B cell (primary cell): ENCODE results near the gene TPO. TPM values are rescaled to one million over a fixed set of nuclear protein-coding genes. Genes with fewer than 3 reads are reported as not detected.

Experiments
- ATAC-seq: fragments of 200-7000 bp; cut with Tn5 transposase; one replicate; pipeline ENCODE4 v1.10.0; 2021; ENCODE audit warnings: low read depth, mild to moderate bottlenecking, moderate number of reproducible peaks, moderate library complexity
- CTCF ChIA-PET: fragments of 350-600 bp; sonication (Branson Sonifier 250); formaldehyde crosslinking; loops from one replicate; lab custom pipeline; 2021; ENCODE audit warnings: antibody characterized with exemption, inconsistent platforms; lab: Charles Lee
- POLR2A ChIA-PET: fragments of 350-600 bp; sonication (Branson Sonifier 250); formaldehyde crosslinking; loops from one replicate; lab custom pipeline; 2021; ENCODE audit warnings: antibody characterized with exemption; lab: Charles Lee
- DNase-seq: peaks from one replicate; pipeline ENCODE4 v3.0.0; 2013
- H2AFZ ChIP-seq: 2 replicates; pipeline ENCODE4 v1.6.1; 2012; ENCODE audit warnings: mild to moderate bottlenecking, low read depth, low read length; ENCODE audit not compliant: insufficient read depth, poor library complexity, severe bottlenecking
- H3K27ac ChIP-seq, 2 donors: 1 replicate in 1 of 2; 2 replicates in 1 of 2; pipeline ENCODE4 v1.5.1; 2012 to 2013; ENCODE audit warnings: low read length in 2 of 2, mild to moderate bottlenecking in 2 of 2, moderate library complexity in 1 of 2
- H3K27me3 ChIP-seq, 4 experiments: fragments of 200-600 bp in 1 of 4; sonication (generic) in 1 of 4; replicated peaks in 1 of 4; 1 replicate in 2 of 4; 2 replicates in 2 of 4; pipeline versions ENCODE4 v1.6.1 to v1.7.0; 2013 to 2016; ENCODE audit warnings: low read length in 3 of 4, mild to moderate bottlenecking in 2 of 4, mixed read lengths in 1 of 4, moderate library complexity in 1 of 4; ENCODE audit not compliant: insufficient read depth in 4 of 4, control insufficient read depth in 3 of 4; ENCODE audit errors: control extremely low read depth in 1 of 4
- H3K36me3 ChIP-seq, 2 experiments: replicated peaks in 1 of 2; 1 replicate in 1 of 2; 2 replicates in 1 of 2; pipeline versions ENCODE4 v1.6.1 to v1.7.1; 2013; ENCODE audit warnings: low read length in 1 of 2; ENCODE audit not compliant: insufficient read depth in 2 of 2, control insufficient read depth in 1 of 2; ENCODE audit errors: control extremely low read depth in 1 of 2, extremely low read depth in 1 of 2
- H3K4me1 ChIP-seq, 2 donors: fragments of 200-600 bp in 1 of 2; sonication (generic) in 1 of 2; 1 replicate in 1 of 2; 2 replicates in 1 of 2; pipeline versions ENCODE4 v1.5.1 to v1.6.1; 2013 to 2017; ENCODE audit warnings: low read length in 2 of 2; ENCODE audit not compliant: control insufficient read depth in 2 of 2, insufficient read depth in 2 of 2
- H3K4me2 ChIP-seq: replicated peaks from 2 replicates; pipeline ENCODE3; 2012; ENCODE audit warnings: mild to moderate bottlenecking, low read depth, low read length; ENCODE audit not compliant: poor library complexity, severe bottlenecking
- H3K4me3 ChIP-seq, 5 experiments: fragments of 200-600 bp in 1 of 5; sonication (generic) in 1 of 5; 1 replicate in 3 of 5; 2 replicates in 2 of 5; pipeline versions ENCODE4 v1.5.1 to v1.7.0; 2011 to 2016; ENCODE audit warnings: low read length in 4 of 5, mild to moderate bottlenecking in 4 of 5, low read depth in 2 of 5, control low read depth in 1 of 5, moderate library complexity in 1 of 5; ENCODE audit not compliant: insufficient read depth in 1 of 5; ENCODE audit errors: control extremely low read depth in 1 of 5, extremely low read depth in 1 of 5
- H3K79me2 ChIP-seq: fragments of 200-600 bp; sonication (generic); one replicate; pipeline ENCODE4 v1.6.0; 2016; ENCODE audit warnings: low read length; ENCODE audit not compliant: control insufficient read depth, insufficient read depth
- H3K9ac ChIP-seq: fragments of 200-600 bp; sonication (generic); 2 replicates; pipeline ENCODE4 v1.6.1; 2017; ENCODE audit warnings: mild to moderate bottlenecking, low read length, moderate library complexity
- H3K9me3 ChIP-seq, 3 donors: one replicate each; pipeline versions ENCODE4 v1.6.1 to v1.7.1; 2013; ENCODE audit warnings: low read length in 2 of 3; ENCODE audit not compliant: control insufficient read depth in 2 of 3, insufficient read depth in 1 of 3; ENCODE audit errors: control extremely low read depth in 1 of 3
- H4K20me1 ChIP-seq: 2 replicates; pipeline ENCODE4 v1.6.0; 2012; ENCODE audit warnings: mild to moderate bottlenecking, low read length; ENCODE audit not compliant: insufficient read depth, control insufficient read depth, poor library complexity, severe bottlenecking
- H3K27ac Mint-ChIP-seq: one replicate; pipeline ENCODE4 v1.8.0; 2021; ENCODE audit warnings: mixed read lengths
- H3K27me3 Mint-ChIP-seq: one replicate; pipeline ENCODE4 v1.8.0; 2021; ENCODE audit warnings: mixed read lengths
- H3K4me1 Mint-ChIP-seq: one replicate; pipeline ENCODE4 v1.8.0; 2021; ENCODE audit warnings: mixed read lengths
- H3K4me3 Mint-ChIP-seq: one replicate; pipeline ENCODE4 v1.8.0; 2021; ENCODE audit warnings: mixed read lengths
- H3K9me3 Mint-ChIP-seq: one replicate; pipeline ENCODE4 v1.8.0; 2022; ENCODE audit warnings: mixed read lengths; ENCODE audit not compliant: insufficient read depth
- EZH2 ChIP-seq: IDR thresholded peaks from 2 replicates; pipeline ENCODE4 v1.6.1; 2012; ENCODE audit warnings: borderline replicate concordance, low read depth, mild to moderate bottlenecking, moderate library complexity, low read length; ENCODE audit not compliant: insufficient read depth, poor library complexity, severe bottlenecking
- WGBS: methylation state at CpG from one replicate; pipeline ENCODE4 v1.1.5; 2013; ENCODE audit warnings: missing lambda C conversion rate; ENCODE audit not compliant: insufficient coverage; 5-methylcytosine and 5-hydroxymethylcytosine counted together
- intact Hi-C: fragments of 100-400 bp; cut with micrococcal nuclease; formaldehyde crosslinking; loops from one replicate; pipeline ENCODE4 v1.10.0; 2022
- polyA plus RNA-seq: library from polyadenylated mRNA; depleted of rRNA; stranded (reverse); fragments of >200 nt; gene quantifications from 2 replicates; pipeline ENCODE4 v1.2.3, GENCODE V29; 2012
- total RNA-seq, 2 donors: library from RNA; stranded (reverse); fragments of 120-200 nt in 1 of 2; gene quantifications; 1 replicate in 1 of 2; 2 replicates in 1 of 2; pipeline versions ENCODE4 v1.2.3 to v1.2.4, GENCODE V29; 2013 to 2022
- TF ChIP-seq, protein P1 (sequence below): fragments of 200-600 bp; IDR thresholded peaks from one replicate; pipeline ENCODE4 v1.8.0; 2022; ENCODE audit warnings: antibody characterized with exemption, mild to moderate bottlenecking

Gene TPO
- total and polyA plus RNA-seq, 2 donors (not counting 1 experiment from before 2014, with no cell fraction given) = not detected

DNA sequence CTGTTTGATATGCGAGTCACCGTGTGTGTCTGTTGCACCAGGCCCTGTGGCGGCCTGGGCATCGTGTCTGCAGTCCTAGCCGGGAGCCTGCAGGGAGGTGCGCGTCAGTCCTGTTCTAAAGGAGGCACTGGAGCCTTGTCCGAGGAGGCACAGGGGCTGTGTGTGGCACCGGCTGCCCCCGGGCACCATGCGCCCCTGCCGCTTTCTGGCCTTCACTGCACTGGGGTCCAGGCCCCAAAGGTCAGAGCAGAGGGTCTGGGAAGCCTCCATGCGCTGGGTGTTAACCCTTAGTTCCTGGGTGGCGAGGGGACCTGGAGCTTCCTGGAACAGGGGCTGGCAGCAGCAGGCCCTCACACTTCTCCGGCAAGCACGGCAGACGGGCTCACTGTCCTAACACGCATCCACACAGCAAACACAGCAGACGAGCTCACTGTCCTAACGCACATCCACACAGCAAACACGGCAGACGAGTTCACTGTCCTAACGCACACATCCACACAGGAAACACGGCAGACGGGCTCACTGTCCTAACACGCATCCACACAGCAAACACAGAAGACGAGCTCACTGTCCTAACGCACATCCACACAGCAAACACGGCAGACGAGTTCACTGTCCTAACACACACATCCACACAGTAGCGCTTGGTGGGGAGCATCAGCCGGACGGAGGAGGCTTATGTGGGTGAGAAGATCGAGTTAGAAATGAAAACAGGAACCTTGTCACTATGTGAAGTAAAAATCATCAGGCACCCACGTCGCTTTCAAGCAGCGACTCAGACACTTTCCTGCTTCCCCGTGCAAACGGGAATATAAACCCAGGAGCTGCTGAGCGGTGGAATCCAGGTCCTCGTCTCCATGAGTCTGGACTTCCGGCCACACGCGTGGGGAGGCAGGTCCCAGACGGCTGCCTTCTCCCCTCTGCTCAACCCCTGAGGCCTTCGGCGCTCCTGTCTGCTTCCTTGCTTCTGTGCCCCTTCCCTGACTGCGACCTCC, 65.3 kb downstream of the TPO start:
- H3K4me3 ChIP-seq = no peak overlapping the region
- POLR2A ChIA-PET = no interaction called here
- TF ChIP-seq, protein P1, sequence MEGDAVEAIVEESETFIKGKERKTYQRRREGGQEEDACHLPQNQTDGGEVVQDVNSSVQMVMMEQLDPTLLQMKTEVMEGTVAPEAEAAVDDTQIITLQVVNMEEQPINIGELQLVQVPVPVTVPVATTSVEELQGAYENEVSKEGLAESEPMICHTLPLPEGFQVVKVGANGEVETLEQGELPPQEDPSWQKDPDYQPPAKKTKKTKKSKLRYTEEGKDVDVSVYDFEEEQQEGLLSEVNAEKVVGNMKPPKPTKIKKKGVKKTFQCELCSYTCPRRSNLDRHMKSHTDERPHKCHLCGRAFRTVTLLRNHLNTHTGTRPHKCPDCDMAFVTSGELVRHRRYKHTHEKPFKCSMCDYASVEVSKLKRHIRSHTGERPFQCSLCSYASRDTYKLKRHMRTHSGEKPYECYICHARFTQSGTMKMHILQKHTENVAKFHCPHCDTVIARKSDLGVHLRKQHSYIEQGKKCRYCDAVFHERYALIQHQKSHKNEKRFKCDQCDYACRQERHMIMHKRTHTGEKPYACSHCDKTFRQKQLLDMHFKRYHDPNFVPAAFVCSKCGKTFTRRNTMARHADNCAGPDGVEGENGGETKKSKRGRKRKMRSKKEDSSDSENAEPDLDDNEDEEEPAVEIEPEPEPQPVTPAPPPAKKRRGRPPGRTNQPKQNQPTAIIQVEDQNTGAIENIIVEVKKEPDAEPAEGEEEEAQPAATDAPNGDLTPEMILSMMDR = no peak
- TF ChIP-seq EZH2 = no peak

DNA sequence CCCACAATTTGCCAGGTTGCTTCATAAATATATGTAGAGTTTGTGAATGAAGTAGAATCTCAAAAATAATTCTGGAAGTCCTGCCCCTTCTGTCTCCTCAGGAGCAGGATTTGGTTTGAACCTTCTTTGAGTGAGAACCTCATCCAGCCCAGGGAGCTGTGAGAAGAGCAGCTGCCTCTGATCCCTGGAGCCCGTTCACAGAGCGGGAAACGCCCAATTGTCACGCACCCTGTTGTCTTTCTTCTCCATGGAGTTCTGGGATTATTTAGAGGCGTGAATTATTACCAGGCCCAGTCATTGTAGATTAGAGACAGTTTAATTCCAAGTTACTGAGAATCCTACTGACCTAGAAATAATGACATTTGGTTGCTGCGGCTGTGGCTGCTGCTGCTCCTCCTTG, 66.1 kb downstream of the TPO start:
- no peaks in the 10 kb centered on the region for H4K20me1 ChIP-seq
- CTCF ChIA-PET = no interaction called here
- no peaks in the 10 kb centered on the region for H3K4me1 Mint-ChIP-seq
- H3K9ac ChIP-seq = no peak overlapping the region
- H3K4me1 ChIP-seq = no peaks in the 10 kb centered on the region
- H3K9me3 Mint-ChIP-seq = no peaks in the 10 kb centered on the region
- no peak overlapping the region for H3K27ac ChIP-seq
- H3K27me3 ChIP-seq = no peaks in the 10 kb centered on the region
- intact Hi-C loops = no loop called here
- H3K4me3 Mint-ChIP-seq = no peak overlapping the region
- DNase-seq (no peak), ATAC-seq (no peak)
- no peak overlapping the region for H3K4me2 ChIP-seq
- no peak for TF ChIP-seq EZH2
- TF ChIP-seq, protein P1 = no peak
- POLR2A ChIA-PET = no interaction called here
- WGBS = 100% methylated on average over 3 of the region's 6 CpGs
- peaks cover 0 to 11% (median 0%) of the 10 kb centered on the region in 3 donors for H3K9me3 ChIP-seq
- no peaks in the 10 kb centered on the region for H3K36me3 ChIP-seq
- no peak overlapping the region for H2AFZ ChIP-seq
- H3K27ac Mint-ChIP-seq = no peak overlapping the region
- no peak overlapping the region for H3K4me3 ChIP-seq
- H3K27me3 Mint-ChIP-seq = no peaks in the 10 kb centered on the region
- H3K79me2 ChIP-seq = no peaks in the 10 kb centered on the region

More for the DNA sequence above, 65.3 kb downstream of the TPO start:
- Mint-ChIP-seq H3K27ac (peak overlapping the region; percentile 20), H3K4me3 (no peak overlapping the region), H3K4me1 (no peaks in the 10 kb centered on the region), H3K27me3 (no peaks in the 10 kb centered on the region), H3K9me3 (no peaks in the 10 kb centered on the region)
- Histone ChIP-seq H3K27me3 (no peaks in the 10 kb centered on the region), H2AFZ (no peak overlapping the region), H3K4me1 (no peaks in the 10 kb centered on the region), H3K9ac (no peak overlapping the region), H3K36me3 (no peaks in the 10 kb centered on the region), H3K4me2 (no peak overlapping the region), H3K79me2 (no peaks in the 10 kb centered on the region), H4K20me1 (no peaks in the 10 kb centered on the region), H3K27ac (no peak overlapping the region), H3K9me3 (peaks cover 0 to 9% (median 0%) of the 10 kb centered on the region in 3 donors)
- intact Hi-C loops = no loop called here
- no peak for DNase-seq
- WGBS = 92% methylated on average over 39 of the region's 48 CpGs
- no peak for ATAC-seq
- CTCF ChIA-PET = no interaction called here
